Mucosa of gallbladder (tissue), 1 donor: ENCODE data around the gene WDR81. TPM values are rescaled to one million over a fixed set of nuclear protein-coding genes. Genes with fewer than 3 reads are reported as not detected.
"Not testable (repeated sequence)": the region's sequence is repeated elsewhere in the genome, so short reads cannot be mapped to it uniquely, and the experiment has no call there.

Experiments used
- DNase-seq: peaks from one replicate; pipeline ENCODE4 v3.0.0-alpha.2; 2020; ENCODE audit warnings: low spot score
- total RNA-seq: library from RNA; stranded (reverse); gene quantifications from one replicate; pipeline ENCODE4 v1.2.1, GENCODE V29; 2021
- donor health status: DM: no; HTN: no; CAD: no.

WDR81 gene
- 30.3 TPM for total RNA-seq

GRCh38 chr17:1724351-1724868 lies at the start of gene WDR81:
TSS of gene WDR81 (plus strand) at chr17:1724704. CDS start at chr17:1724960, 256 bp downstream.
- peak; percentile 94 for DNase-seq

GRCh38 chr17:1676401-1676800 lies 48.1 kb upstream of the WDR81 start:
- DNase-seq = no peak

- DNase-seq = no peak
Observed at GRCh38 chr17:1683459-1683858, 41.0 kb upstream of the WDR81 start.

- peak; percentile 98 for DNase-seq
Observed at GRCh38 chr17:1684378-1685189, 39.9 kb upstream of the WDR81 start, which contains the start of gene PRPF8. TSS of gene PRPF8 (minus strand) at chr17:1684867. CDS start at chr17:1684571, 296 bp downstream.

GRCh38 chr17:1686086-1686485 lies 38.4 kb upstream of the WDR81 start:
- DNase-seq = no peak

- not testable (repeated sequence) for DNase-seq
Observed at GRCh38 chr17:1688405-1688804, 36.1 kb upstream of the WDR81 start.

- DNase-seq = no peak
Observed at GRCh38 chr17:1690544-1691221, 33.8 kb upstream of the WDR81 start.

GRCh38 chr17:1693339-1693738 lies 31.2 kb upstream of the WDR81 start:
- DNase-seq = no peak

GRCh38 chr17:1695365-1695764 lies 29.1 kb upstream of the WDR81 start:
- DNase-seq = no peak

GRCh38 chr17:1697681-1698080 lies 26.8 kb upstream of the WDR81 start:
- DNase-seq = no peak

- not testable (repeated sequence) for DNase-seq
Observed at GRCh38 chr17:1699891-1700290, 24.6 kb upstream of the WDR81 start.

GRCh38 chr17:1703063-1703462 lies 21.4 kb upstream of the WDR81 start:
- no peak for DNase-seq

GRCh38 chr17:1705004-1705403 lies 19.5 kb upstream of the WDR81 start:
- no peak for DNase-seq

GRCh38 chr17:1707107-1707506 lies 17.4 kb upstream of the WDR81 start:
- no peak for DNase-seq

- not testable (repeated sequence) for DNase-seq
Observed at GRCh38 chr17:1708791-1709346, 15.6 kb upstream of the WDR81 start.

- no peak for DNase-seq
Observed at GRCh38 chr17:1709403-1709951, 15.0 kb upstream of the WDR81 start.

- peak; percentile 57 for DNase-seq
Observed at GRCh38 chr17:1709971-1710806, 14.3 kb upstream of the WDR81 start, which contains the start of gene TLCD2. TSS of gene TLCD2 (minus strand) at chr17:1710377. CDS start at chr17:1710242, 135 bp downstream.

GRCh38 chr17:1710807-1711553 lies 13.5 kb upstream of the WDR81 start:
- DNase-seq = no peak

GRCh38 chr17:1711804-1712203 lies 12.7 kb upstream of the WDR81 start:
- no peak for DNase-seq

- DNase-seq = no peak
Observed at GRCh38 chr17:1712271-1712670, 12.2 kb upstream of the WDR81 start.
